ENCODE measurements around the gene PRDM2. TPM values are rescaled to one million over a fixed set of nuclear protein-coding genes. Genes with fewer than 3 reads are reported as not detected.

The PRDM2 gene
- total RNA-seq, 2 experiments from 2014 or later = 56.3 to 58.4 TPM

DNA sequence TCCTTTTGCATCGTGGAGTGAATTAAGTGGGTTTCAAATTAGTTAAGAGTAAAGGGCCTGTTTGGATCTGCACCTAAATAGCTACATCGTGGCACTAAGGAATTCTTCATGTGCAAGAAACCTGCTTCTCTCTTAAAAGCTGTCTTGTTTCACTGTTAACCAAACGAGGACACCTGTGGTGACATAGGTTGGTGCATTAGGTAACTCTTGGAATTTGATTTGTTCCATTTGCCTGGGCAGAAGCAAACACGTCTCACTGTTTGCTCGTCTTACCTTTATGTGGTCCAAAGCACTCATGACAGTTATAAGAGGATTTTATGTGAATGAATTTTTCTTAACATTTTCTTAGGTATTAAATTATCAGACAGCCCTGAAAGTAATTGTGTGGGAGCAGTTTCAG is 60.9 kb downstream of the PRDM2 start:
- ChIA-PET CTCF (interaction anchor here (1.0 to 1.1 kb wide), 2 partner anchors 9 to 12 kb away, joined by 3 to 4 read pairs; no protein-coding TSS in a partner anchor), POLR2A (interaction anchor here (0.7 to 4.9 kb wide), 2 partner anchors 12 to 34 kb away, joined by 4 to 21 read pairs; no protein-coding TSS in a partner anchor)
- H3K27me3 Mint-ChIP-seq = no peaks in the 10 kb centered on the region

DNA sequence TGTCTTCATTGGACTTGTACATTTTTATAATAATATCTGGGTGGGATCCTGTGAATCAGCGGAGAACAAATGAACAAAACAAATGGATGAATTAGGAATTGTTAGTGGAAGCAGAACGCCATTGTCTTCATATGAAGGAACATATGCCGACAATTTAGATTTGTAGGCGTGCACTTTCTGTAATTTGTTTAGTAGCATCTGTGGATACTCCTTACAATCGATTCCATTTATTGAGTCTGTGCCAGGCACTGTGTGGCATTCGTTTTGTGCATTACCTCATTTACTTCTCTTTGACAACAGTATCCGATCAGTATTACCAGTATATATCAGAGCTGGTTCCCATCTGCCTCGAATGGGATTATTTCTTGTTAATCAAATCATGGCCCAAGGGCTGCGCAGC is 61.9 kb downstream of the PRDM2 start:
- no peaks in the 10 kb centered on the region for H3K27me3 Mint-ChIP-seq
- POLR2A ChIA-PET = interaction anchor here (4.9 kb wide), 1 partner anchor 13 kb away, joined by 21 read pairs; no protein-coding TSS in a partner anchor

More for the DNA sequence above, 60.9 kb downstream of the PRDM2 start:
- Mint-ChIP-seq H3K27ac (no peak overlapping the region), H3K4me1 (peaks cover 61% of the 10 kb centered on the region), H3K9me3 (no peaks in the 10 kb centered on the region), H3K4me3 (no peak overlapping the region), H3K36me3 (ENCODE audit: low read depth) (peaks cover 18% of the 10 kb centered on the region)
- DNase-seq = no peak

DNA sequence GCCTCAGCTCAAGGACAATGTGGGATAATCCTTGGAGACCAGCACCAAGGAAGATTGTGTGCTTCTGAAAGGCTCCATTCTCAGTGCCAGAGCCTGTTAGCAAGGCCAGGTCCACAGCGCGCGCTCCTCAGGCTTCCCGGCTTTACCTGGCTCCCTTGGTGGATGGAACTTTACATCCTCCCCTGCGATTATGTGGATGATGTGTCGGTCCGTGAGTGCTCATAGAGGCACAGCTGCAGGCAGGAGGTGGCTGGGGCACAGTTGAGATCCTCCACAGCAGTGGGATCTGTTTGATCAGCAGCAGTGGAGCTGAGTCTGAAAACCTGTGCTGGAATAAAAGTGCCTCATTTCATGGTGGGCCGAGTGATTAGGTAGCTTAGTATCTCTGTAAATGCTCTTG is 62.7 kb downstream of the PRDM2 start:
- H3K27me3 Mint-ChIP-seq = no peaks in the 10 kb centered on the region
- ChIA-PET CTCF (no interaction called here), POLR2A (interaction anchor here (4.9 kb wide), 1 partner anchor 13 kb away, joined by 21 read pairs; no protein-coding TSS in a partner anchor)
- peaks cover 55% of the 10 kb centered on the region for H3K4me1 Mint-ChIP-seq
- H3K36me3 Mint-ChIP-seq (ENCODE audit: low read depth) = peaks cover 19% of the 10 kb centered on the region
- DNase-seq = no peak
- no peaks in the 10 kb centered on the region for H3K9me3 Mint-ChIP-seq
- no peak overlapping the region for H3K27ac Mint-ChIP-seq
- no peak overlapping the region for H3K4me3 Mint-ChIP-seq

More for the DNA sequence above, 61.9 kb downstream of the PRDM2 start:
- Mint-ChIP-seq H3K4me3 (no peak overlapping the region), H3K36me3 (ENCODE audit: low read depth) (peaks cover 19% of the 10 kb centered on the region), H3K9me3 (no peaks in the 10 kb centered on the region), H3K27ac (no peak overlapping the region), H3K4me1 (peaks cover 61% of the 10 kb centered on the region)
- DNase-seq = no peak
- CTCF ChIA-PET = no interaction called here

DNA sequence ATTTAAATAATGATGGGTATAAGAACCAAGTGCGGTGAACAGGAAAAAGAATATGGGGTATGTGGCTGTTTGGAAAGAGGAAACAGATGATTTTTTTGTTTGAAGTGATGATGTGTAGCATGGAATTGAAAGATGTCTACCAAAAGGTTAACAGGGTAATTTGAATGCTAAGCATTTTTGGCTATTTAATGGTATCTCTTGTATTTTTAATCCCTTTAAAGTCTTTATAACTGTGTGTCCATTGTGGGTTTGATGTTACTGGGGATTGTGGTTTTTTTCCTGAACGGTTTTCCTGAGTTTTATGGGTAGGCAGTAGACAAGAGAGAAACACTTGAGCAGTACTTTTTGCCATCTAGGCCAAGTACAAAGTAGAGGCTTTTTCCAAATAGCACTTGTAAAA is 63.2 kb downstream of the PRDM2 start:
- ChIA-PET CTCF (no interaction called here), POLR2A (no interaction called here)
- Mint-ChIP-seq H3K4me1 (peaks cover 54% of the 10 kb centered on the region), H3K9me3 (no peaks in the 10 kb centered on the region), H3K36me3 (ENCODE audit: low read depth) (peaks cover 19% of the 10 kb centered on the region), H3K27me3 (no peaks in the 10 kb centered on the region), H3K27ac (no peak overlapping the region), H3K4me3 (no peak overlapping the region)
- DNase-seq = no peak

DNA sequence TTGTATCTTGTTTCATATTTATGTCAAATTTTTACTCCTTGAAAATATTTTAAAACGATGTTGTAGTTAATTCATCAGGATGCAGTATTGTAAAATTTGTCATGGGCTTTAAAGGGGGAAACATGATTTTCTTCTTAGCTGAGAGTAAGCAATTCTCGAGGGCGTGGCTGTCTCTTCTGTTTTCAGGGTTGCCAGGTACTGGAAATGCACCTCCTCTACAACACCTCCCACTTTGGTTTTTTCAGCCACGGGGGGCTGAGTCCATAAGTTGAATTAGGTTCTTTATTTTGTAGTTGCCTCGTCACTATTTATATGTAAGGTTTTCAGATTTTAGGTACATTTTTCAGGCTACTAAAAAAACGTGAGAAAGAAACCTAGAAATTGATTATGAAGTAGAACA is 64.0 kb downstream of the PRDM2 start:
- CTCF ChIA-PET = no interaction called here
- Mint-ChIP-seq H3K36me3 (ENCODE audit: low read depth) (peaks cover 22% of the 10 kb centered on the region), H3K9me3 (no peaks in the 10 kb centered on the region), H3K4me3 (no peak overlapping the region), H3K27ac (no peak overlapping the region), H3K4me1 (peaks cover 56% of the 10 kb centered on the region), H3K27me3 (no peaks in the 10 kb centered on the region)
- POLR2A ChIA-PET = interaction anchor here (0.7 kb wide), 1 partner anchor 19 kb away, joined by 3 read pairs; no protein-coding TSS in a partner anchor
- no peak for DNase-seq

DNA sequence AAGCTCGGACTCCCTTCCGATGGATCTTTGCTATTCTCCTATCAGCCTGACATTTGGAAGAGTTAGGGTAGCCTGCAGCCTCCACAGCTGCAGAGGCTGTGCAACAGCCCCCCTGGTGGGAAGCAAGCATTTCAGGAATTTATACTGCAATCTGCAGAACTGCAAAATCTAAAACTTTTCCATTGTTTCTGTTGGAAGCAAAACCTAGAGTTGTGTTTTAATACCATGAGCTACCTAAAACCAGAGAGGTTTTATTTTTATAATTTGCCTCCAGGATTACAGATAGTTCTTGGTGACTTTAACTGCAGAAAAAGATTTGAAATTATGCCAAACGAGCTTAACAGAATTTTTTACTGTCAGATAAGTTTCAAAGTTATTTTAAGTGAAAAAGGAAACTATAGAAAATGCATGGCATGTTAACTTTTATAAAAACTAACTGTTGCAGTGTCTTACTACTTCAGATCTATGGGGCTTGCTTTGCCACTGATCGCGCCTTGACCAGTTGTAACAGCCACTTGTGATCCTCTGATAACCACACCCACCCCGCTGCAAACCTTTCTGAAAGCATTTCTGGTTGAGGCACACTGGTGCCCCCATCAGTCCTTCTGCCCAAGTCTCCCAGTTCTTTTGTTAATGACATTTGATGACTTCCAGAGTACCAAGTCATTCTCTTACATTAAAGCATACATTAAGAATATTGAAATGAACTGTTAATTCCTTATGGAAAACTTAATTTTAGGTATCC is 64.8 kb downstream of the PRDM2 start:
- H3K9me3 Mint-ChIP-seq = no peaks in the 10 kb centered on the region
- ChIA-PET POLR2A (interaction anchor here (0.7 kb wide), 1 partner anchor 18 kb away, joined by 3 read pairs; no protein-coding TSS in a partner anchor), CTCF (no interaction called here)
- no peak overlapping the region for H3K4me3 Mint-ChIP-seq
- no peaks in the 10 kb centered on the region for H3K27me3 Mint-ChIP-seq
- peaks cover 29% of the 10 kb centered on the region for H3K36me3 Mint-ChIP-seq (ENCODE audit: low read depth)
- H3K27ac Mint-ChIP-seq = no peak overlapping the region
- DNase-seq = no peak
- H3K4me1 Mint-ChIP-seq = peaks cover 53% of the 10 kb centered on the region

DNA sequence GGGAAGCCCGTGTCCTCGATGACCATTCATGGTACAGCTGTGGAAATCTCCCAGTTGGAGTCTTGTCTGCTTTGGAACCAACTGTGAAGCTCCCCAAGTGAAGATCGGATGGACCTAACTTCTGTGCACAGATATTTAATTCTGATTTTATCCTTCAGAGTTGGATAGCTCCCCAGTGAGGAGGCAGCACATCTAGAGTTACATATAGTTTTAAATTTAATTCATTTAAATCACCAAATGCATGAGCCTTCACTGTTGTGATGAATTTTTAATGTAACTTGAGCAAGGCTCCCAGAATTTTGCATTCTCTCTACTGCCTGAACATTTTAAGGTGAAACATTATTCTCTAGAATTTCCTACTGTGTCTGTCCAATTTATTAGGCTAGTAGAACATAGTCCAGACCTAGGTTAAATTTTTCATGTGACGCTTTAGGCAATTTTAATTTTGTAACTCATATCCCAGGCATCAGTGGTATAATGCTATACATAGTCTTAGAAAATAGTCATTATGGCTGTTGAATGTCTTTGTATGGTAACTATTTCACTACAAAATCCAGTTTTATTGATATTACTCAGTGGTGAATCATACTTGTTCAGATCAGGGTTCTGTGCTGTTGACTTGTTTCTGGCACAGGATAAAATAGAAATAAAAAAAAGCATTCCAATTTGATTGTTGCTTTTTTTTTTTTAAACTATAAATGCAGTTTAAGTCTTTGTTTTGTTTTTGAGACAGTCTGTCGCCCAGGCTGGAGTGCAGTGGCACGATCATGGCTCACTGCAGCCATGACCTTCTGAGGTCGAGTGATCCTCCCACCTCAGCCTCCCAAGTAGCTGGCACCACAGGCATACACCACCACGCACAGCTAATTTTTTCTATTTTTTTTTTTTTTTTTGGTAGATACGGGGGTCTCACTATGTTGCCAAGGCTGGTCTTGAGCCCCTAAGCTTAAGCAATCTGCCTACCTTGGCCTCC is 66.9 kb downstream of the PRDM2 start:
- ChIA-PET POLR2A (interaction anchor here (1.0 to 1.6 kb wide), 2 partner anchors 9 to 17 kb away, joined by 3 to 4 read pairs; no protein-coding TSS in a partner anchor), CTCF (no interaction called here)
- no peak for DNase-seq
- Mint-ChIP-seq H3K9me3 (no peaks in the 10 kb centered on the region), H3K4me3 (no peak overlapping the region), H3K27ac (no peak overlapping the region), H3K36me3 (ENCODE audit: low read depth) (peaks cover 29% of the 10 kb centered on the region), H3K27me3 (no peaks in the 10 kb centered on the region), H3K4me1 (peaks cover 39% of the 10 kb centered on the region)

DNA sequence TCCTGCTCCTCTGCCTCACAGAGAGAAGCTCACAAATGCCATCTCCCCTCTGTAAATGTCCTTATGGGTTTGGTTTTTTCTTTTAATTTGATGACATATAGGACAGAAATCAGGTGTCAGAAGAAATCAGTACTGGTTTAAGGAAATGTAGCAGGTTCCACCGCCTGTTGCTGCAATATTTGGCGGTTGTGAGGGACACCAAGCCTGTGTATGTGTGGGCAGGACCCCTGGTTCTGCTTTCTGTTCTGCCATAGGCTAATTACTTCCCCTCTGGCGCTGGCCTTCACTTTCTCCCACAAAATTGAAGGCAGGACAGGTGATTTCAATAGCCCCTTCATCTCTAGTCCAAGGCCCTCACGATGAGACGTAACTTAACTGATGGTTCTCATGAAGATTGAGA is 69.2 kb downstream of the PRDM2 start:
- no peak for DNase-seq
- ChIA-PET POLR2A (no interaction called here), CTCF (no interaction called here)
- Mint-ChIP-seq H3K9me3 (no peaks in the 10 kb centered on the region), H3K27me3 (no peaks in the 10 kb centered on the region), H3K36me3 (ENCODE audit: low read depth) (peaks cover 34% of the 10 kb centered on the region), H3K27ac (no peak overlapping the region), H3K4me1 (peaks cover 21% of the 10 kb centered on the region), H3K4me3 (no peak overlapping the region)

DNA sequence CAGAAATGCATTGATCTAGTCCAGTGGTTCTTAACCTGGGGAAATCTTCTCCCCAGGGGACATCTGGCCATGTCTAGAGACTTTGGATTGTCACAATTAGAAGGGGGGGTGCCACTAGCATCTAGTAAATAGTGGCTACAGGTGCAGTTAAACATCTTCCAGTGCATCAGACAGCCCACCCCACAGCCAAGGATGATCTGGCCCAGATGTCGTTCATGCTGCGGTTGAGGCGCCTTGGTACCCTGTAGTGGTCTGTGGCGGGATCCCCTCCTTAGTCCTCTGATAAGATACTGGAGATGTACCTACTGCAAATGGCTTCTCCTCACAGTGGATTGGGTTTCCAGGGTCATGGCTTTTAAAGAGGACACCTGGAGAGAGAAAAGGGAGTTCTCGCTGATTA is 69.8 kb downstream of the PRDM2 start:
- DNase-seq = no peak
- Mint-ChIP-seq H3K27me3 (no peaks in the 10 kb centered on the region), H3K9me3 (no peaks in the 10 kb centered on the region), H3K27ac (no peak overlapping the region), H3K4me3 (no peak overlapping the region), H3K4me1 (peaks cover 19% of the 10 kb centered on the region), H3K36me3 (ENCODE audit: low read depth) (peaks cover 34% of the 10 kb centered on the region)
- POLR2A ChIA-PET = no interaction called here
- CTCF ChIA-PET = no interaction called here

DNA sequence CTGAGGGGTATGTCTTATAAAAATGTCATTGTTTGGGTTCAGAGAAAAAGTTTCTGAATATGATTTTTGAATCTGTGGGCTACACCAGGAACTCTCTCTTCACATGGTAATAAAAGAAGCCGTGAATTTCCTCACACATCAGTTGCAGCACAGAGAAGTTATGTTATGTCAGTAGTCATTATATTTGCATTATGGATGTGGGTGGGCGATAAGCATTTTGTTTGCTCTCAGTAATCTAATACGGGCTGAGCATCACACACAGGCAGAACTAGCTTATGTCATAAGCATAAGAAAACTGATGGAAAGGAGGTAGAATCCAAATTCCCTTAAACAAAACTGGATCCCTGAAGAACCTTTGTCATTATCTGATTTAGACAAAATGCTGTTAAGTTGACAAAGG is 70.8 kb downstream of the PRDM2 start:
- H3K4me1 Mint-ChIP-seq = peaks cover 12% of the 10 kb centered on the region
- H3K4me3 Mint-ChIP-seq = no peak overlapping the region
- H3K36me3 Mint-ChIP-seq (ENCODE audit: low read depth) = peaks cover 29% of the 10 kb centered on the region
- DNase-seq = no peak
- no peaks in the 10 kb centered on the region for H3K9me3 Mint-ChIP-seq
- ChIA-PET POLR2A (no interaction called here), CTCF (no interaction called here)
- no peaks in the 10 kb centered on the region for H3K27me3 Mint-ChIP-seq
- no peak overlapping the region for H3K27ac Mint-ChIP-seq

DNA sequence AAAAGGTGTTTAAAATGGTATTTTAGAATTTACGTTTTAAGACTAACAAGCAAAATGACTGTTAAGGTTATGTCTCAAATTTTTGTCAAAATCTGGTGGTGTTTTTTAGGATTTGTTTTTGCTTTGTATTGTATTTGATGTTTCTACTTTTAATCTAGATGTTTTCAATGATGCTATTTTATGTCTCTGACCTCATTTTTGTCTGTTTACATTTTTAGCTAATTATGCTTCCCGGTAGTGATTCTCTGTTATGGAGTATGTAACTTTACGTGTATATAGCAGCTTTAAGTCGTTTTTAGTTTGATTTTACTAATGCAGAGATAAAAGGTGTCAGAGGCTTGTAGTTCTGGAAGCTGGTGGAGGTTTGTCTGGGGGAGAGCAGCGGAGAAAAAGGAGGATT is 71.8 kb downstream of the PRDM2 start:
- DNase-seq = no peak
- H3K27me3 Mint-ChIP-seq = no peaks in the 10 kb centered on the region
- no peaks in the 10 kb centered on the region for H3K9me3 Mint-ChIP-seq
- H3K4me3 Mint-ChIP-seq = no peak overlapping the region
- H3K27ac Mint-ChIP-seq = no peak overlapping the region
- ChIA-PET CTCF (interaction anchor here (0.5 kb wide), 1 partner anchor 11 kb away, joined by 3 read pairs; no protein-coding TSS in a partner anchor), POLR2A (no interaction called here)
- H3K4me1 Mint-ChIP-seq = peaks cover 4% of the 10 kb centered on the region
- H3K36me3 Mint-ChIP-seq (ENCODE audit: low read depth) = peaks cover 24% of the 10 kb centered on the region

DNA sequence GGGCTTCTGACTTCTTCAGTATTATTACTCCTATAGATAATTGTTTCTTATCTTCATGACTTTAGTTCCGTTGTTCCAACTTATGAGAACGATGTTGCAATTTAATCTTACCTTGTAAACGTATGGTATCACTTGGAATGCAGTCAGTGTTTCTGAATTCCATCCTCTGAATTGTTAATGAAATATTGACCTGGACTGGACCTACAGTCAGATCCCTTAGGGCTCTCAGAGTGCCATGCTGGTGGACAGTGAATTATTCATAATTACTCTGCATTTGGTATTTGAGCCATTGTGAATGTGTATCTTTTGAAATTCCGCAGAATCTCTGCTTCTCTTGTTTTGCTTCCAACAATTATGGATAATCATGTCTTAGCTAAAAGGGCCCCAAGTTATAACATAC is 72.3 kb downstream of the PRDM2 start:
- POLR2A ChIA-PET = interaction anchor here (0.7 kb wide), 1 partner anchor 15 kb away, joined by 3 read pairs; no protein-coding TSS in a partner anchor
- CTCF ChIA-PET = interaction anchor here (0.5 to 1.6 kb wide), 2 partner anchors 11 to 16 kb away, joined by 3 to 4 read pairs; no protein-coding TSS in a partner anchor

DNA sequence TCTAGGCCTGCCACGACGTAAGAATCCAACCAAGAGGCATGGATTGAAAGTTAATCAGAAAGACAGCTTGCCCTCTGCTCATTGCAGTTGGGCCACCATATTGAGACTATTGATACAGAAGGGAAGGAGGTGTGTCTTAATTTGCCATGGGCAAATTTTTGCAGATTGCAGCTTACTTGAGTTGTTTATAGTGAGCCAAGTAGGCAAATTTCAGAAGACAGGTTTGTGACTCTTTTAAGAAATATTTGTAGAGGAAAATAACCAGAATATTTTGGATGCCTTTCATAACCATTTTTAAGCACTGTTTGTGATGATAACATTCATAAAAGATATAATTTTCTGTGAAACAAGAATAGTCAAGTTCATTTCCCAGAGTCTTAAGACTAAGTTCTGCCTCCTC is 74.1 kb downstream of the PRDM2 start:
- no peak overlapping the region for H3K27ac Mint-ChIP-seq
- H3K36me3 Mint-ChIP-seq (ENCODE audit: low read depth) = peaks cover 31% of the 10 kb centered on the region
- H3K4me3 Mint-ChIP-seq = no peak overlapping the region
- POLR2A ChIA-PET = no interaction called here
- CTCF ChIA-PET = interaction anchor here (1.6 kb wide), 1 partner anchor 18 kb away, joined by 4 read pairs; no protein-coding TSS in a partner anchor
- no peaks in the 10 kb centered on the region for H3K27me3 Mint-ChIP-seq
- DNase-seq = no peak
- peaks cover 4% of the 10 kb centered on the region for H3K4me1 Mint-ChIP-seq
- H3K9me3 Mint-ChIP-seq = no peaks in the 10 kb centered on the region

More for the DNA sequence above, 72.3 kb downstream of the PRDM2 start:
- Mint-ChIP-seq H3K4me1 (peaks cover 3% of the 10 kb centered on the region), H3K4me3 (no peak overlapping the region), H3K27me3 (no peaks in the 10 kb centered on the region), H3K9me3 (no peaks in the 10 kb centered on the region), H3K27ac (no peak overlapping the region), H3K36me3 (ENCODE audit: low read depth) (peaks cover 24% of the 10 kb centered on the region)
- no peak for DNase-seq

Measured in activated CD4-positive, alpha-beta memory T cell treated with anti-CD3 and anti-CD28 coated beads, Interleukin-2, amount 10 ng/mL, durations not matched to agents 7 days and 5 days (primary cell).